ENCODE results near the gene RPS6KL1.

Gene RPS6KL1

DNA sequence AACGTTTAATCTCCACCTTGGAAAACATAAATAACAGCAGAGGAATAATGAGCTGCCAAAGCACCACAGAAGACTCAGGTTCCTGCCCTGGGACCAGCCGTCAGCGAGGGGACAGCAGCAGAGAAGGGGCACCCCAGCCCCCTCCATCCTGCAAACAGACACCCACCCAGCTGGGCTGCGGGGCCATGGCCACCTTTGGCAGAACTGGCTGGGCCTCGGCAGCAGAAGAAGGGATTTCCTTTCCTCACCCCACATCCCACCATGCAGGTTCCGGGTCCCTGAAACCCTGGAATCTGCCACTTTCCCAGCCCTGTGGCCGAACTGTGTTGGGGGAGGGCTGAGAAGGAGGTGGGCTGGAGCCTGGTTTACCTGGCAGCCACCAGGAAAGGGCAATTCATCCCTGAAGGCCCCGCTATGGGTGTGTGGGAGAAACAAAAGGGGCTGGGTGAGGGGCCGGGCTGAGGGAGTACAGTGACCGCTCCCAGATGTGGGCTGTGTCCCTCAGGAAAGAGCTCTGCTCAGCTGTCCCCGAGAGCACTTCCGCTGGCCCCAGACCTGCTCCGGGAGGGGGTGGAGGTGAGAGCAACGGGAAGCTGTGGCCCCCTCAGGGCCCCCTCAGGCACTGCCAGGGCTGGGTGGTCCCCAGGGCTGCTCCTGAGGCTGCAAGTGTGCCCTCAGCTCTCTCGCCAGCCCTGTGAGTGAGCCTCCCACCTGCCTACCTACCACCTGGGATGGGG, 28.6 kb upstream of the RPS6KL1 start:
- DNase-seq (ENCODE audit: low spot score) = no peak

DNA sequence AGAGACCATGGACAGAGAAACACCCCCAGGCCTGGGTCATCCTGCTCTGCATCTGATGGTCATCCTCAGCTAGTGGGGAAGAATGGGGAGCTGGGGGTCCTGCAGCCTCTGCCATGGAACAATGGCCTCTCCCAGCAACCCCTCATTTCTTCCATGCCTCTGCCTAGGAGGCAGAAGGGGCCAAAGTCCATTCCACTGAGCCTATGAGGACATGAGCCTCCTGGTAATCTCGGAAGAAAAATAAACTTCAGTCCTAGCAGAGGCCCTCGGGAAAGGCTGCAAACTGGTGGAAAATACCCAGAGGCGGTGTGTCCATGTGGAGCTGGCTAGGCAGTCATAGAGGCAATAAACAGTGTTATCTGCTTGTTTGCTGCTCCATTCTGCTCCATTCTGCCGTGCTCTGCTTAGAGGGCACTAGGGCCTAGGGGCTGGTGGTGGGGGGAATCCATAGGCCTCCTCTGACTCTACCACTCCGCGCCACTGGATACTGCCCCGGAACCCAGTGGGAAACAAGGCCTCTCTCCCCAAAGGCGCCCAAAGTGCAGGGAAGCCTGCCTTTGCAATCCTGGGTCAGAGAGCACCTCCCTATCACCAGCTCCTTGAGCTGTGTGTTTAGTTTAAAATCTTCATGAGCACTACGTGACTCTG, 27.9 kb upstream of the RPS6KL1 start:
- DNase-seq (ENCODE audit: low spot score) = no peak

DNA sequence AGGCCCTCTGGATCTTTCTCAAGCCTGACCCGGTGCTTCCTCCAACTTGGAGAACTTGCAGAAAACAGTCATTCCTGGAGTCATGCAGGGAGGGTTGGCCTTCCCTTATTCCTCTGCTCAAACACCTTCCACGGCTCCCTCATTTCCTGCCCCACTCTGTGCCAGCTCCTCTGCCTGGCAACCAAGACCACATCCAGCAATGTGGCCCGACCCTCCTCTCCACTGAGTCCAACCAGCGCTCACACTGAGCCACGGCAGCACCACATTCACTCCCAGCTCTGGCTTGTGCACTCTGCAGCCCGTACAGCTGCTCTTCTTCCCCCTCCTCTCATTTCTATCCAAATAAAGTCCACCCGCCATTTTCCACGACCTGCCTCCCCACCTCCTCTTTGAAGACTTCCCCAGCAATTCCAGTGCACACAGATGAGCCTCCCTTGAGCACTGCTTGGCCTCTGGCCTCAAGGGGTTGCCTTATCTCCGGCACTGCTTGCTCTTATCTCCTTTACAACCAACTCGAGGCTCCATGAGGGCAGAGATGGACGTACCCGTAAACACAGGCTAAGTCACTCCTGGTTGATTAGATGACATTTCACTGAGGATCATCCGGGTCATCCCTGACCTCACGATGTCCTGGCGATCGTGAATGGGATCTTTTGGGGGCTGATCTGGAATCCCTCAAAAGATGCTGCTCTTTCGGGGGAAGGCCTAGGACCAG, 27.0 kb upstream of the RPS6KL1 start:
- no peak for DNase-seq (ENCODE audit: low spot score)

DNA sequence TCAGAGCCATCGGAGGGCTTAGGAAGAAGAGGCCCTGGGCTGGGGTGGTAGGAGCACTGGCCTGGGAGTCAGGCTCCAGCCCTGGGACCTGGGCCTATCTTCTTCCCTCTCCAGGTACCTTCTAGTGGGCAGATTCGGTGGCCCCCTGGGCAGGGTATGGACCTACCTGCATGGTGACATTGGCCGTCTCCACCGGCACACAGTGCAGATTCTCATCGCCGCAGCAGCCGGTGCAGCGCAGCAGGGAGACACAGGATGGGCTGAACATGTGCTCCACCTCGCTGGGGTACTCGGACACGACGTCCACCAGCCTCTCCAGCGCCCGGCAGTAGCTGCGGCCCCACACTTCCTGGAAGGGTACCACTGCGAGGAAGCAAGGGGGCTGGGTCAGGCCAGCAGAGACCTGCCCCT, 26.1 kb upstream of the RPS6KL1 start:
- no peak for DNase-seq (ENCODE audit: low spot score)

DNA sequence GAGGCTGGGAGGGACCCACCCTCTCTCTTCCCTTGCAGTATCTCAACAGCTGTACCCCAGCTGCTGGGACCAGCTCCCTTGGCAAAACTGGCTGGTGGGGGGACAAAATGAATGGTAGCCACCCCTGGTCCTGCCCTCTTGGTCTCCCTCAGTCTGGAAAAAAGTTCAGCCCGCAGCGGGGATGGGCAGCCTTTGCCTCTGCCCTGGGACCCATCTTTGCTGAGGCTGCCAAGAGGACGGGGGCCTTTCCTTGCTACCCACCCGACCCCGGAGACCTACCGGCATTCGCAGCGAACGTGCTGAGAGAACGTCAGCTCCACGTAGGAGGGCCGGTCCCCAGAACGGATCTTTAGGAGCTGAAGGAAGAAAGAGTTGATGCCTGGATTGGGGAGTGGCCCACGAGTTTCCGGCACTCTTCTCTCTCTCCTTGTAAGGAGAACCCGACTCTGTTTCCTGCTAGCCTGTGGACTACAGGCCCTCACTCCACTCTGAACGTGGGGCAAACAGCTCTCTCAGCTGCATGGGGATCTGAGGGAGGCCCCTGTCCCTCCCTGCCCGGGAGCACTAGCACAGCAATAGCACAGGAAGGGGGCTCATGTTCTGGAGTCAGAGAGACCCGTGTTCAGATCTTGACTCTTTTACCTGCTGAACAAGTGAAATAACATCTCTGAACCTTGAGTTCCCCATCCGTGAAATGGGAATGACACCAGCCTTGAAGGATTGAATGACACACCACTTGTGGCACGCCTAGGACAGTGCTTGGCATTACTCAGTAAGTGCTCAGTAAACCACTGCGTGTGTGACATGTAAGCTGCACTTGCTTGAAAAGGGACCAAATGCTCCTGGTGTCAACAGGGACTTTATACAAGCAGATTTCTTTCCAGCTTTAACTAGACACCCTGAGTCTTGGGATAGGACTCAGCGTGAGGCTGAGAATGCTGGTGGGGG, 25.4 kb upstream of the RPS6KL1 start:
- no peak for DNase-seq (ENCODE audit: low spot score)

DNA sequence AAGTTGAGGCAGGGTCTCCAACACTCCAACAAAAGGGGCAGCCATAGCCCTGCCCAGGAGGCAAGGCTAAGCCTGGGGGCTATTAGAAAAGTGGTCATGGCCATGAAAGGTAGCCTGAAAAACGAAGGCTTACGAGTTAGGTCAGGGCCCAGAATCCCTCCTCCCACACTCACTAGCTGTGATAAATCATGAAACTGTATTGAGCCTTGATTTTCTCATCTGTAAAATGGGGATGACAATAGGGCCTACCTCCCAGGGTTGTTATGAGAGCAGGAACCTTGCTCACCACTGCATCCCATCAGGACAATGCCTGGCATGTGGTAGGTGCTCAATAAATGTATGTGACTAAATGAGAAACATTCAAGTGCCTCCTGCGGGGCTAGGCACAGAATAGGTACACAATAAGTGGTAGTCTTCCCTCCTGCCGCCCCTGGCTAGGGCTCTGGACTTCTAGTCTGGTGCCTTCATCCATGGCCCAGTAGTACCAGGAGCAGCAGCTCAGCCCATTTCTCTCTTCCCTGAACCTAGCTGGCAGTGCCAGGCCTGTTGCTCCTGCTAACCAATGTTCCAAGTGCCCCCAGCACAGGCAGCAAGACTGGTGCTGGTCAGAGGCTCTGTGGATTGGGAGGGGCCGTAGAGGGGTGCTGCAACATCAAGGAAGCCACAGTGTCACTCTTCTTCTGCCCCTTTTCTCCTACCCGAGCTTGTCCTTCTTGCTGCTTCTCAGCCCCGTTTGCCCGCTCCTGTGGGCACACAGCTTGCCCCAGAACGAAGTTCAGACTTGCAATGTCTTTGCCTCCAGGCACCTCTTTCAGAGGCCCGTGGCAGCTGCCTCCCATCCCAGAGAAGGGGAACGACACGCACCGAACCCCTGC, 24.5 kb upstream of the RPS6KL1 start:
- DNase-seq (ENCODE audit: low spot score) = no peak

DNA sequence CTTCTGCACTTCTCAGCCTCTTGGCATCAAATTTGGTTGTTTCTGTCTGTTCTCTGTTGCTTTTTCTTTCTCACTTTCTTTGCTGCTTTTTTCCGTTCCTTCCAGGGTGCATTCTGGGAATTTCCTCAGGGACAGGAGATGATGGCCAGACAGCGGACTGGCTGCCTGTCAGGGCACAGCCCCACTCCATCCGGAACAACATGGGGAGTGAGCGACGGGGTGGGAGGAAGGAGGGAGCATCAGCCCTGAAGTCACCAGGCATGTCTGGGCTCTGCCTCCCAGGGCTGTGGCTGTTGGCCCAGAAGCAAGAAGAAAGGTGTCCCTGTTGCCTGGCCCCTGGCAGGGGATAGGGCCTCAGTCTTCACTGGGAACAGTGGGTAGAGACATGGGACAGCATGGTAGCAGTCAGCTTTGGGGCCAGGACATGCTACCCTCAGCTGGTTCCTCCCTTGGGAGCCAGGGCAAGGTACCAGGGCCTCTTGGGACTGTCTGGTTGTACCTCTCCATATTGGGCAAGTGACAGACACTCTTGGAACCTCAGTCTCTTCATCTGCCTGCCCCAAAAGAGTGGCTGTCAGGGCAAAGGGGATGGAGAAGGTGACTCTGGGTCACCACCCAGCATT, 23.7 kb upstream of the RPS6KL1 start:
- DNase-seq (ENCODE audit: low spot score) = no peak

DNA sequence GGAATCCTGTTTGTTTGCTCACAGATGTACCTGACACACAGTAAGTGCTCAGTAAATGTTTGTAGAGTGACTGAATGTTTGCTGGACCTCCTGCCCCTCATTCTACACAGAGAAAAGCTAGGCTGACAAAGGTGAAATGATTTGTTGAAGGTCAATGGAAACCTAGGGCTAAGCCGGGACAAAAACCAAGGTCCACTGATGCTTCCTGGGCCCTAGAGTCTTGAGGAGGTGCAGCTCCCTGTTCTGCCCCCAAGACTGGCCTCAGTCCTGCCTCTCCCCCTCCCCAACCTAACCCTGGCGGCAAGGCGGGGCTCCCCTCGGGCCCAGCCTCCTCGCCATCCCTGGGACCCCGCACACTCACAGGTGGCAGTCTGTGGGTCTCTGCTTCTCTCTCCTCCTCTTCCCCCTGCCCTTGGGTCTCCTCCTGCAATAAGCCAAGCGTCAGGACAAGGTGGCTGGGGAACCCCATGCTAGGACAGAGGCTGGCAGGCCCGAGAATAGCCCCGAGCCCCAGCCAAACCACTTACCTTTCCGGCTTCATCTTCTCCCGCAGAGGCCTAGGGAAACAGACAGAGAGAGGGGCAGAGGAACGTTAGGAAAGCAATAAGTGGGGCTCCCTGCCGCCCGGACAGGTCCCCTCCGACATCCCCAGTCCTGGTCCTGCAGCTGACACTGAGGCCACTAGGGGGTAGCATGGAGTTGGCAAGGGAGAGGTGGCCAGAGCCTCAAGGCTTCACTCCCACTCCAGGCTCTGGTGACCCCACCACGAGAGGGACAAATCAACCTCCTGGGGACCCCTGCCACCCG, 23.0 kb upstream of the RPS6KL1 start:
- DNase-seq (ENCODE audit: low spot score) = peak; percentile 92

DNA sequence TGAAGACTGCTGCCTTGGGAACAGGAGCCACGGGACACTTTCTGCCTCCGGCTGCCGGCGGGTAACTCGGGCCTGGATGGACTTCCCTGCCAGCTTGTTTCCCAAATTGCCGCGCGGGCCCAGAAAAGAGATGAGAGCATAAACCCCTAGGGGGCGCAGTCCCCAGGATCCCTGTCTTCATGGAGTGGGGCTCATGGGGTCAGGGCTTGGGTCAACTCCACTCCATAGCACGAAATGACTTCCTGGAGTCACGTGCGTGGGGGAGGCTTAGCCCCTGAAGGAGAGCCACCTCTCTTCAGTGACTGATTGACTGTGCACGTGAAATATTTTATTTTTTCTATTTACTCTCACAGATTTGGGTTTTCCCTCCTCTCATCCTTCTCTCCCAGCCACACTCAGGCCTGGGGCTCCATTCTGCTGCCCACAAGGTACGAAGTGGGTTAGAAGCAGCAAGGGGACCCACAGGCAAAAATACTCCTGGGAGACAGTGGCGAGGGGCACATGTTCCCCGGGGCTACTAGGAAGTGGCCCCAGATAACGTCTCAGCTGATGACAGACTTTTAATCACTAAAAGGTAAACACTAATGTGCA, 22.3 kb upstream of the RPS6KL1 start:
- DNase-seq (ENCODE audit: low spot score) = peak; percentile 78

DNA sequence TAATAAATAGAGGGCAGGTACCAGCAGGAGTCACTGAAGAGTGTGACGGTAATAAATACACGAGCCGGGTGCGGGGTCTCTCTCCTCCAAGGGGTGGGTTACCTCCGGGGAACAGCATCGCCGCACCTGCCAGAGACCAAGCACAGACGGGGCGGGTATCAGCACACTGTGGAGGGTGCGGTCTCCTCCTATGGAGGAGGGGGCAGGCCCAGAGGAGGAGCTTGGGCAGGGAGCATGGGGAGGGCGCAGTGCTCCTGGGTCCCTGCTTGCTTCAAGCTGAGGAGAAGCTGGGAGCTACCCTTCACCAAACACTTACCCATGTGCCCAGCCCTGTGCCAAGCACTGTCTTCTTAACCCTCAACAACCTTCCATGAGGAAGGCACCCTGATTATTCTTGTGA, 19.5 kb upstream of the RPS6KL1 start:
- no peak for DNase-seq (ENCODE audit: low spot score)

DNA sequence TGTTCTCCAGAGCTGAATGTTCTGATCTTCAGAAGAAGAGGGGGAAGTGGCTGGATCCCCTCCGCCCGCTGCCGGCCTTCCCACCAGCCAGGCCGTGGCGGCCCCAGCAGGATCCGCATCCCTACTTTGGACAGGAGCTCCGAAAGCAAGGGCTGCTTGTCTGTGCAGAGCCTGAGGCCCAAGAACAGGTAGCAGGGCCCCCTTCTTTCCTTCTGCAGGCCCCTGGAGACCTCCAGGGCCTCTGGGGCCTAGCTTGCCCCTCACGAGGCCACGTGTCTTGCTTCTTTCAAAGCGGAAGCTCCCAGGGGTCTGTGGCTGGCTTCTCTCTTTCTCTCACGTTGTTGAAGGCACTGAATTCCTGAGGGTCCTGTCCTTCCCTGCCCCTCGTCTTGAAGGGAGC, 19.1 kb upstream of the RPS6KL1 start:
- DNase-seq (ENCODE audit: low spot score) = no peak

DNA sequence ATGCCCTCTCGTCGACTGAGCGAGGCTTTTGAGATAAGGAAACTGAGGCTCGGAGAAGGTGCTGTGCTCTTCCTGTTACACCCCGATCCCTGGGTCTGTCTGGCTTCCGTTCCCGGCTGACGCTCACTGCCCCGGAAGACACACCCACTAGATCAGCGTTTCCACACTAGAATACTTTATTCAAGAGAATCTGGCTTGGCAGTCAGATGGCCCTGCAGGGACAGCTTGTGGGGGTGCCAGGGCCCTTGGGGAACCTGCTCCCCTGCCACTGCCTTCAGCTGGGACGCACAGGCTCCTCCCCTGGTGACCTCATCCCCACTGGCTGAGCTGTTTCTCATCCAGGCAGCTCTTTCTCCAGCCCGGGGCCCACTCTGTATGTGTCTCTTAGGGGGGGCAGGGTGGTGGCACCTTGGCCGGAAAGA, 18.6 kb upstream of the RPS6KL1 start:
- no peak for DNase-seq (ENCODE audit: low spot score)

DNA sequence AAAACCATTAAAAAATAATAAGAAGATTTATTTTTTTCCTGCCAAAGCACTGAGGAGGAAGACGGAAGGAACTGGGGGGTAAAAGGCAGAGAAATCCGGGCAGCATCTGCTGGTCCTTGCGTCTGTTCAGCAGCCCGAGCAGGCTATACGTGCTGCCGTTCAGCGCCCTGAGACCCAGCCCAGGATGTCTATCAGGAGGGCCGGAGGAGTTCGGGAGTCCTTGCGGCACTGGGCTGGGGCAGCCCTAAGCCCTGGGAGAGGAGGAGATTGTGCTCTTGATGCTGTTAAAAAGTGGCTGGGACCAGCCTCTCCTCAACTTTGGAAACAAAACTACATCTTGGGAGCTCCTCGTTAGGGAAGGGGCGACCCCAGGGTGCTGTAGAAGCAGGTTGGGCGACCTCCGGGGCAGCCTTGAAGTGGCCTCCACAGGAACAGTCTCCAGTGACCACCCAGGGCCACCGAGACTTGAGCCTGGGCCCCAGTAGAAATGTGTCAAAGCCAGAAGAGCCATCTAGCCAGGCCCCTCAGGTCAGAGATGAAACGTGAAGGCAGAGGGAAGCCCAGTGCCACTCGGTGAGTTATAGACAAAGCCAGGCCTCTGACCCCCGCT, 18.0 kb upstream of the RPS6KL1 start:
- DNase-seq (ENCODE audit: low spot score) = no peak

DNA sequence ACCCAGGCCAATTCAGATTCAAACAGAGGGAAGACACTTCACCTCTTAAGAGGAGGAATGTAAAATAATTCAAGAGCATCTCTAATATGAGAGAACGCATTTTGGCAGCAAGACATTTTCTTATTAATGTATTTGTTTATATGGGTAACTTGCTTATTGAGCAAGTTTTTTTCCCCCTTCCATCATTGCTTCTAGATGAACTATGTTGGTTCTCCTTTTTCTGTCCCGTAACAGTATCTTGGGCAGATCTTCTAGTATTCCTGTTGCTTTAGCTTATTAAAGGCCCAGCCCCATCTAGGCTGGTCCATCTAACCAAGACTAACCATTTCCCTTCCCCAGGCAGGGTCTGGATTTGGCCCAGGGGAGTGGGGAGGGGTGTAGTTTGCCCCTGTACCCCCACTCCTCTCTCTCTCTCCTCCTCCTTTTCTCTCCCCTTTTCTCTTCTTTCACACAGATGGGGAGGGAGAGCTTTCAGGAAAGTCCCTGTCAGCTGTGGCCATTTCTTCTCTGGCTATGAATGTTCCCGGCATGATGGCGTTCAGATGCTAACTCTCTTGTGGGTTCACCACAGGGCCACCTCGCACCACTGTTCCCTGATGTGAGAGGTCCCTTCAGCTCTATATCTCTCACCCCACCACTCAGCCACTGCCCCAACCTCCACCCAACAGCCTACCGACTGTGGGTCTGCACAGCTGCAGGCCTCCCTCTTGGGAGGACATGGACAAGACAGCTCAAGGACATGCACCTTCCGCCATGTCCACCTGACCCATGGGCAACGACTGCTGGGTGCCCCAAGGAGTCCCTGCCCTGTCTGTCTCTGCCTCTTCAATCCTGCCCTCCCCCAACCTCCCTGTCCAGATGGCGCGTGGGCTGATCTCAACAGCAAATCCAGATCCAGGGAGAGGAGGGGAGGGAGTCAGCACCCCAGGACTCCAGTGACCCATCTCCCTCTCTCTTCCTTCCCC, 15.8 kb upstream of the RPS6KL1 start:
- DNase-seq (ENCODE audit: low spot score) = no peak

DNA sequence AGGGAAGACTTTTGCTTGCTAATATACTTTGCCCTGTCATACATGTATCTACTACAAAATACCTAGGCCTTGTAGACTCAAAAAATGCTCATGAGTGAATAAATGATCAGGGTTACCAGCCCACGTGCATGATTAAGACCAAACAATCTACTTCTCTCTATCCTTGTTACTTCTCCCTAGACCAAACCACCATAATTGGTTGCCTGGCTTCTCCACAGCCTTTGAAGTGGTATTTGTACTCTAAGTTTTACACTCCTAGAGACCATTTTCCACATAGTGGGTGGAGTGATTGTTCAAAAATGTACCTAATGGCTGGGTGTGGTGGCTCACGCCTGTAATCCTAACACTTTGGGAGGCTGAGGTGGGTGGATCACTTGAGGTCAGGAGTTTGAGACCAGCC, 14.1 kb upstream of the RPS6KL1 start:
- no peak for DNase-seq (ENCODE audit: low spot score)

DNA sequence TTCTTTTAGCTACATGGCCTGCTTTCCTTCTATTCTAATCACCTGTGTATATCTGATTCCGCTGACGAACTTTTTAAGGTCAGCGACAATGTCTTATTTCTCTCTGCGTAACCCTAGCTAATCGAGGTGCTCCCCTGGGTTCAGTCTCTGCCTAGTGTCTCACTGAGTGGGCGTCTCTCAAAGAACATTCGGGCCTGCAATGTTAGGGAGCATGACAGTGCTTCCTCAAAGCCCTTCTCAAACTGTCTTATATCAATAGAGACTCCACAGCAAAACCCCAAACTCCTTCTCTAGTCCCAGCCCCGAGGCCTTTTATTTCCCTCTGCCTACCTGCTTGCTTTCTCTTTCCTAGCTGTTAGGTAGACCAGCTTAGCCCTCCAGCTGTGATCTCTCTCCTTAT, 13.7 kb upstream of the RPS6KL1 start:
- DNase-seq (ENCODE audit: low spot score) = no peak

DNA sequence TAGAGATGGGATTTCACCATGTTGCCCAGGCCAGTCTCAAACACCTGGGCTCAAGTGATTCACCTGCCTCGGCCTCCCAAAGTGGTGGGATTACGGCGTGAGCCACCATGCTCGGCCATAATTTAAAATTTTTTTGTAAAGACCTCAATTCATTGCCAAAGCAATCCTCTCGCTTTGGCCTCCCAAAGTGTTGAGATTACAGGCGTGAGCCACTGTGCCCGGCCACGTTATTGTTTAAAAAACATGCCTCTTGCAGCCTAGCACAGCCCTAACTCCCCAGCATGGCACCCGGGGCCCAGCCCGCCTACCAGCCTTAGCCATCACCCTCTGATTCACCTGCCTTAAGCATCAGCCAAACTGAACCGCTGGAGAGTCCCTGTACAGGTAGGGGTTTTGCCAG, 13.1 kb upstream of the RPS6KL1 start:
- no peak for DNase-seq (ENCODE audit: low spot score)

DNA sequence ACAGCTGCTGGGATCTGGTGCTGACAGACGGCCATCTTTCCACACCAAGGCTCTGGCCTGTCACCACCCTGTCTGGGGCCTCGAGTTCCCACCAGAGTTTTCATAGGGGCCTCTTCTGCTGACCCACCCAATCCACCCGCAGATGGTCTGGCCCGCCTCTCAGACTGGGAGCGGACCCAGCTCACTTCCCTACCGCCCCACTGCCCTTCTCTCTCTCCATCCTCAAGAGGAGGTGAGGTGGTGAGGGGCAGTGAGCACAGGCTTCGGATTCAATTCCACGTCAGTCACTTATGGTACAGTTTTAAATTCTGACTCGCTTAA, 12.3 kb upstream of the RPS6KL1 start:
- DNase-seq (ENCODE audit: low spot score) = no peak

Measured in D341Med (cell line).